ENCODE measurements around the gene DLGAP1.

GRCh38 chr18:3777122-3777521 lies 678.0 kb downstream of the DLGAP1 start:
- no peak for TF ChIP-seq CTCF (IDR thresholded peaks at IDR 0.05)
- TF ChIP-seq POLR2A (IDR thresholded peaks at IDR 0.05): no peak
